ENCODE results near the gene NCOA6.
"Not testable (repeated sequence)": the region's sequence is repeated elsewhere in the genome, so short reads cannot be mapped to it uniquely, and the experiment has no call there.

The NCOA6 gene

GRCh38 chr20:34829191-34829590, 3.7 kb upstream of the NCOA6 start:
- H3K4me3 ChIP-seq (ENCODE audit: low read length) = no peak overlapping the region
- H3K27ac ChIP-seq (ENCODE audit: low read depth, low read length) = no peak overlapping the region
- H3K36me3 ChIP-seq (ENCODE audit: insufficient read depth, low read length) = no peaks in the 10 kb centered on the region
- WGBS = 68% methylated on average over 3 of the region's 3 CpGs
- peaks cover 3% of the 10 kb centered on the region; the same call in 1 of the 2 replicates for H3K27me3 ChIP-seq (ENCODE audit: insufficient read depth, low read length)
- H3K9me3 ChIP-seq (ENCODE audit: insufficient read depth, low read depth, low read length) = no peaks in the 10 kb centered on the region
- H3K4me1 ChIP-seq (ENCODE audit: insufficient read depth, low read length) = peaks cover 1% of the 10 kb centered on the region
- no peak overlapping the region for H3K9ac ChIP-seq (ENCODE audit: low read depth, low read length)

GRCh38 chr20:34824806-34825529, 483 bp downstream of the NCOA6 start:
- Histone ChIP-seq H3K9ac (ENCODE audit: low read depth, low read length) (peak overlapping the region; percentile 92), H3K27me3 (ENCODE audit: insufficient read depth, low read length) (no peaks in the 10 kb centered on the region), H3K27ac (ENCODE audit: low read depth, low read length) (peak overlapping the region; percentile 78; the same call in 1 of the 2 replicates), H3K36me3 (ENCODE audit: insufficient read depth, low read length) (no peaks in the 10 kb centered on the region), H3K4me3 (ENCODE audit: low read length) (peak overlapping the region; percentile 94), H3K4me1 (ENCODE audit: insufficient read depth, low read length) (peaks cover 6% of the 10 kb centered on the region), H3K9me3 (ENCODE audit: insufficient read depth, low read depth, low read length) (no peaks in the 10 kb centered on the region)
- WGBS = under 1% methylated on average over 68 of the region's 68 CpGs

DNA sequence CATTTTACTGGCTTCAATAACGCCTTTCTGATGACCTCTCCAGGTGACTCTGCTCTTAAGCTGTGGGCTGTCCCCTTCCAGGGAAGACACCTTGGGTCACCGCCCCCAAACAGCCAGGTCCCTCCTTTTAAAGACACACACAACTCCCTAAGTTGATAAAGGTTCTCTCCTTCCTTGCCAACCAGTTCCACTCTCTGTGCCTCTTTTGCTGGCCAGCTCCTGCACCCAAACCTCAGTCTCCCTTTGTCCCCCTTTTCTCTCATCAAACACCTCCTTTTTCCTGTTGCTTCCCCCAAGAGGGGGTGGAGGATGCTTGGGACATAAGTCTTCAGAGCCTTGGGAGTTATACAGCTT, 1.0 kb downstream of the NCOA6 start:
- H3K27ac ChIP-seq (ENCODE audit: low read depth, low read length) = peak overlapping the region; percentile 78; the same call in 1 of the 2 replicates
- WGBS = 4% methylated on average over 2 of the region's 2 CpGs
- no peaks in the 10 kb centered on the region for H3K9me3 ChIP-seq (ENCODE audit: insufficient read depth, low read depth, low read length)
- H3K4me3 ChIP-seq (ENCODE audit: low read length) = peak overlapping the region; percentile 94
- no peaks in the 10 kb centered on the region for H3K27me3 ChIP-seq (ENCODE audit: insufficient read depth, low read length)
- no peaks in the 10 kb centered on the region for H3K36me3 ChIP-seq (ENCODE audit: insufficient read depth, low read length)
- H3K9ac ChIP-seq (ENCODE audit: low read depth, low read length) = peak overlapping the region; percentile 92
- H3K4me1 ChIP-seq (ENCODE audit: insufficient read depth, low read length) = peaks cover 6% of the 10 kb centered on the region

- no peak overlapping the region for H3K9ac ChIP-seq (ENCODE audit: low read depth, low read length)
- no peaks in the 10 kb centered on the region for H3K36me3 ChIP-seq (ENCODE audit: insufficient read depth, low read length)
- peak overlapping the region; percentile 94 for H3K4me3 ChIP-seq (ENCODE audit: low read length)
- WGBS = 68% methylated on average over 1 of the region's 1 CpG
- no peak overlapping the region for H3K27ac ChIP-seq (ENCODE audit: low read depth, low read length)
- H3K4me1 ChIP-seq (ENCODE audit: insufficient read depth, low read length) = peaks cover 6% of the 10 kb centered on the region
- H3K9me3 ChIP-seq (ENCODE audit: insufficient read depth, low read depth, low read length) = no peaks in the 10 kb centered on the region
- H3K27me3 ChIP-seq (ENCODE audit: insufficient read depth, low read length) = no peaks in the 10 kb centered on the region
Observed at GRCh38 chr20:34824026-34824425, 1.4 kb downstream of the NCOA6 start.

GRCh38 chr20:34820805-34821578, 4.5 kb downstream of the NCOA6 start:
- H3K9me3 ChIP-seq (ENCODE audit: insufficient read depth, low read depth, low read length) = no peaks in the 10 kb centered on the region
- H3K4me1 ChIP-seq (ENCODE audit: insufficient read depth, low read length) = peaks cover 11% of the 10 kb centered on the region
- no peak overlapping the region for H3K9ac ChIP-seq (ENCODE audit: low read depth, low read length)
- H3K36me3 ChIP-seq (ENCODE audit: insufficient read depth, low read length) = no peaks in the 10 kb centered on the region
- 88% methylated on average over 6 of the region's 8 CpGs for WGBS
- H3K4me3 ChIP-seq (ENCODE audit: low read length) = no peak overlapping the region
- no peak overlapping the region for H3K27ac ChIP-seq (ENCODE audit: low read depth, low read length)
- H3K27me3 ChIP-seq (ENCODE audit: insufficient read depth, low read length) = no peaks in the 10 kb centered on the region

GRCh38 chr20:34817801-34818200, 7.7 kb downstream of the NCOA6 start:
- Histone ChIP-seq H3K9ac (ENCODE audit: low read depth, low read length) (no peak overlapping the region), H3K27ac (ENCODE audit: low read depth, low read length) (no peak overlapping the region), H3K4me1 (ENCODE audit: insufficient read depth, low read length) (peaks cover 6% of the 10 kb centered on the region; the same call in 1 of the 2 replicates), H3K4me3 (ENCODE audit: low read length) (no peak overlapping the region), H3K9me3 (ENCODE audit: insufficient read depth, low read depth, low read length) (no peaks in the 10 kb centered on the region), H3K27me3 (ENCODE audit: insufficient read depth, low read length) (no peaks in the 10 kb centered on the region), H3K36me3 (ENCODE audit: insufficient read depth, low read length) (no peaks in the 10 kb centered on the region)
- WGBS = 66% methylated on average over 2 of the region's 2 CpGs

GRCh38 chr20:34817072-34817471, 8.4 kb downstream of the NCOA6 start:
- peaks cover 6% of the 10 kb centered on the region; the same call in 1 of the 2 replicates for H3K4me1 ChIP-seq (ENCODE audit: insufficient read depth, low read length)
- no peak overlapping the region for H3K4me3 ChIP-seq (ENCODE audit: low read length)
- no peak overlapping the region for H3K27ac ChIP-seq (ENCODE audit: low read depth, low read length)
- 96% methylated on average over 2 of the region's 2 CpGs for WGBS
- no peak overlapping the region for H3K9ac ChIP-seq (ENCODE audit: low read depth, low read length)
- no peaks in the 10 kb centered on the region for H3K9me3 ChIP-seq (ENCODE audit: insufficient read depth, low read depth, low read length)
- H3K27me3 ChIP-seq (ENCODE audit: insufficient read depth, low read length) = no peaks in the 10 kb centered on the region
- H3K36me3 ChIP-seq (ENCODE audit: insufficient read depth, low read length) = no peaks in the 10 kb centered on the region

GRCh38 chr20:34815636-34816035, 9.8 kb downstream of the NCOA6 start:
- H3K9me3 ChIP-seq (ENCODE audit: insufficient read depth, low read depth, low read length) = no peaks in the 10 kb centered on the region
- H3K4me3 ChIP-seq (ENCODE audit: low read length) = no peak overlapping the region
- no peaks in the 10 kb centered on the region for H3K36me3 ChIP-seq (ENCODE audit: insufficient read depth, low read length)
- H3K4me1 ChIP-seq (ENCODE audit: insufficient read depth, low read length) = peaks cover 6% of the 10 kb centered on the region; the same call in 1 of the 2 replicates
- H3K9ac ChIP-seq (ENCODE audit: low read depth, low read length) = no peak overlapping the region
- no peak overlapping the region for H3K27ac ChIP-seq (ENCODE audit: low read depth, low read length)
- H3K27me3 ChIP-seq (ENCODE audit: insufficient read depth, low read length) = no peaks in the 10 kb centered on the region
- 90% methylated on average over 1 of the region's 1 CpG for WGBS

DNA sequence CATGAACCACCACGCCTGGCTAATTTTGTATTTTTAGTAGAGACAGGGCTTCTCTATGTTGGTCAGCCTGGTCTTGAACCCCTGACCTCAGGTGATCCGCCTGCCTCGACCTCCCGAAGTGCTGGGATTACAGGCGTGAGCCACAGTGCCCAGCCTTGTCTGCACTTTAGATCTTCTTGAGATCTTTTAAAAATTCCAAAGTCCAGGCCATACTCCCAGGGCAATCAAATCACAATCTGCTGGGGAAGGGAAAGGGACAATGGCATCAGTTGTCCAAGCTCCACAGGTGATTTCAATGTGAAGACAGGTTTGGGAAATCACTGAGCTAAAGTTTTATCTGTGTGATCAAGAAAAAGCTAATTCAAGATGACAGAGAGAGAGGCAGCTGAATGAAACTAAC, 16.9 kb downstream of the NCOA6 start:
- H3K9ac ChIP-seq (ENCODE audit: low read depth, low read length) = no peak overlapping the region

GRCh38 chr20:34807944-34808465, 17.4 kb downstream of the NCOA6 start:
- H3K36me3 ChIP-seq (ENCODE audit: insufficient read depth, low read length); H3K27me3 ChIP-seq (ENCODE audit: insufficient read depth, low read length); H3K4me3 ChIP-seq (ENCODE audit: low read length); H3K9ac ChIP-seq (ENCODE audit: low read depth, low read length); H3K9me3 ChIP-seq (ENCODE audit: insufficient read depth, low read depth, low read length); H3K4me1 ChIP-seq (ENCODE audit: insufficient read depth, low read length); H3K27ac ChIP-seq (ENCODE audit: low read depth, low read length): not testable (repeated sequence)
- 96% methylated on average over 8 of the region's 8 CpGs for WGBS

More for the DNA sequence above, 16.9 kb downstream of the NCOA6 start:
- WGBS = 92% methylated on average over 5 of the region's 5 CpGs
- Histone ChIP-seq H3K4me1 (ENCODE audit: insufficient read depth, low read length) (no peaks in the 10 kb centered on the region), H3K9me3 (ENCODE audit: insufficient read depth, low read depth, low read length) (no peaks in the 10 kb centered on the region), H3K4me3 (ENCODE audit: low read length) (no peak overlapping the region), H3K27ac (ENCODE audit: low read depth, low read length) (no peak overlapping the region), H3K27me3 (ENCODE audit: insufficient read depth, low read length) (no peaks in the 10 kb centered on the region), H3K36me3 (ENCODE audit: insufficient read depth, low read length) (no peaks in the 10 kb centered on the region)

DNA sequence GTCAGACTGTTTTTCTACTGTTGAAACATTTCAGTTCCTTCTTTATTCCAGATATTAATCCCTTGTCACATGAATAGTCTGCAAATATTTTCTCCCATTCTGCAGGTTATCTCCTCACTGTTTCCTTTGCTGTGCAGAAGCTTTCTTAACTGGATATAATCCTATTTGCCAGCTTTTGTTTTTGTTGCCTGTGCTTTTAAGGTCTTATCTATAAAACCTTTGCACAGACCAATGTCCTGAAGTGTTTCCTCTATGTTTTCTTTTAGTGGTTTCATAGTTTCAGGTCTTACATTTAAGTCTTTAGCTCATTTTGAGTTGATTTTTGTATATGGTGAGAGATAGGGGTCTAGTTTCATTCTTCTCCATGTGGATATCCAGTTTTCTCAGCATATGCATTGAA, 19.2 kb downstream of the NCOA6 start:
- Histone ChIP-seq H3K27ac (ENCODE audit: low read depth, low read length) (no peak overlapping the region), H3K4me1 (ENCODE audit: insufficient read depth, low read length) (no peaks in the 10 kb centered on the region), H3K36me3 (ENCODE audit: insufficient read depth, low read length) (no peaks in the 10 kb centered on the region), H3K27me3 (ENCODE audit: insufficient read depth, low read length) (no peaks in the 10 kb centered on the region), H3K9ac (ENCODE audit: low read depth, low read length) (no peak overlapping the region), H3K4me3 (ENCODE audit: low read length) (no peak overlapping the region), H3K9me3 (ENCODE audit: insufficient read depth, low read depth, low read length) (no peaks in the 10 kb centered on the region)

All from HUES64 (cell line).